Measurements from ENCODE around the gene VASH2. TPM values are rescaled to one million over a fixed set of nuclear protein-coding genes. Genes with fewer than 3 reads are reported as not detected.

VASH2 gene
- total and polyA plus RNA-seq, 2 of the 4 experiments (the other 2 are of a cell fraction), result 0.90 to 1.2 TPM

DNA sequence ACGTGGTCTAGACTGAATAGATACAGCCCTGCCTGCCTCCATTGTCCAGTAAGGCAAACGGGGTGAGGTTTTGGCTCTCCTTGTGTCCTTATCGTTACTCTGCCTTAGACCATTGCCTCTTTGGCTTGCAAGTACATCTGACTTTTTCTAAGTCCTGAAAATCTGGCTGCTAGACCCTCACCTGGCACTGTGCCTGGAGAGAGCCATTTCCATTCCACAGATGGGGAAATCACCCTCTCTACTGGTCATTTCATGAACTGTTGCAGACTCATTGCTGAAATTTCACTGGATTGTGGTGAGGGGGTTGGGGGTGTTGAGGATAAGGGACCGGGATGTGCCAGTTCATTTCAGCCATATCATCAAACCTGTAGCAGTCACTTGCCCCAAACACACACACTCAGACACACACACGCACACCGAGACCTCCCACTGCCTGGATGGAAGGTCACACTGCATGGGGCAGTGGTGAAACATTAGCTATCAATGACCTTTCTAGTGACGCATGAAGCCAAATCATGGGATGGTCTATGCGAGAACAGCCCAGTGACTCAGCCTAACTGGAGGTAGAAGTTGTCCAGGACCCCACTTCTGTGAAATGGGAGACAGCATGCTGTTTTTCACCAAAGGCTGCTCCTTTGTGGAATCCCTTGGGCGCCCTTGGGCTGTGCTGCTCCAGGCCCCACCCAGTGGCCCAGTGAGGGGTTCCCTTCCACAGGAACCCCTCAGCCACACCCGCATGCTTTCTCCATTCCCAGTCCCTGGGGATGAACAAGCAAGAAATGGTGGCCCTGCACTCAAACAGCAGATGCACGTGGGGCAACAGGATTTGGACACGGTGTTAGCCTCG, 34.9 kb upstream of the VASH2 start:
- no peak overlapping the region; the same call in 1 of the 2 replicates for H3K4me2 ChIP-seq (ENCODE audit: low read depth, low read length)
- no peak overlapping the region for H2AK5ac ChIP-seq (ENCODE audit: low read depth, low read length)
- H3K36me3 ChIP-seq (ENCODE audit: control insufficient read depth, insufficient read depth, low read length), result no peaks in the 10 kb centered on the region
- H3K9me3 ChIP-seq (ENCODE audit: control insufficient read depth, insufficient read depth, low read length), result no peaks in the 10 kb centered on the region
- 0 out of 2 replicates have a peak overlapping the region, but pooled peaks have one; percentile 48 for H2BK120ac ChIP-seq (ENCODE audit: low read depth, low read length)
- POLR2A ChIA-PET (ENCODE audit: unreplicated experiment), result interaction anchor here (0.5 kb wide), 1 partner anchor 143 kb away, joined by 3 read pairs; no protein-coding TSS in a partner anchor
- H3K4me3 ChIP-seq (ENCODE audit: insufficient read depth, low read depth, low read length), result no peak overlapping the region
- H3K18ac ChIP-seq (ENCODE audit: low read depth, low read length), result peak overlapping the region; percentile 5; the same call in 1 of the 2 replicates
- CTCF ChIA-PET, result interaction anchor here (0.5 kb wide), 1 partner anchor 117 kb away, joined by 3 read pairs; no protein-coding TSS in a partner anchor
- H3K56ac ChIP-seq (ENCODE audit: extremely low read depth, insufficient read depth, low read length), result no peak overlapping the region
- dilution Hi-C loops (cut with HindIII; ENCODE audit: low sequenced_read_pairs, unreplicated experiment), result no loop called here
- in situ Hi-C loops (cut with MboI; ENCODE audit: low sequenced_read_pairs), result no loop called here
- peak overlapping the region; percentile 12 to 47; a peak in 3 of 4 replicates for H4K8ac ChIP-seq (ENCODE audit: low read depth in 2 of 2, low read length in 2 of 2)
- peak overlapping the region; percentile 72 for H2AK9ac ChIP-seq (replicated peaks; ENCODE audit: low read depth, low read length, poor library complexity)
- DNase-seq (peak; percentile 87), ATAC-seq (ENCODE audit: low read depth) (peak; percentile 56)
- H2AFZ ChIP-seq (replicated peaks; ENCODE audit: low read length, poor library complexity), result peak overlapping the region; percentile 12
- peak overlapping the region; percentile 66; the same call in 1 of the 2 replicates for H3K14ac ChIP-seq (replicated peaks; ENCODE audit: low read depth, low read length)
- H2BK15ac ChIP-seq (ENCODE audit: low read depth, low read length), result peak overlapping the region; percentile 5; the same call in 1 of the 3 replicates
- H4K5ac ChIP-seq (ENCODE audit: low read depth, low read length), result peak overlapping the region; percentile 1; the same call in 1 of the 2 replicates
- H3K9ac ChIP-seq (ENCODE audit: low read depth, low read length), result no peak overlapping the region
- H3K27ac ChIP-seq (ENCODE audit: insufficient read depth, low read length), result no peak overlapping the region; the same call in 1 of the 2 replicates
- H3K79me1 ChIP-seq (ENCODE audit: low read depth in 1 of 2, low read length in 2 of 2), result no peaks in the 10 kb centered on the region
- H3K4ac ChIP-seq (ENCODE audit: low read depth, low read length), result 0 out of 2 replicates have a peak overlapping the region, but pooled peaks have one; percentile 3
- peak overlapping the region; percentile 59; the same call in 1 of the 2 replicates for H3K23ac ChIP-seq (ENCODE audit: low read depth, low read length)
- no peaks in the 10 kb centered on the region for H4K20me1 ChIP-seq (ENCODE audit: insufficient read depth, low read length)
- intact Hi-C loops (cut with micrococcal nuclease), result loop anchor here (2.0 kb wide), 1 partner anchor 251 kb away; no protein-coding TSS in a partner anchor
- H2BK20ac ChIP-seq (ENCODE audit: low read depth, low read length), result no peak overlapping the region
- H4K91ac ChIP-seq (ENCODE audit: insufficient read depth, low read depth, low read length), result peak overlapping the region; percentile 36; the same call in 1 of the 2 replicates
- H3K27me3 ChIP-seq (ENCODE audit: control insufficient read depth, insufficient read depth, low read length), result peaks cover 7% of the 10 kb centered on the region; the same call in 1 of the 2 replicates
- H3K9me1 ChIP-seq (ENCODE audit: insufficient read depth, low read length), result peaks cover 6% of the 10 kb centered on the region; the same call in 1 of the 2 replicates
- peaks cover 9% of the 10 kb centered on the region; the same call in 1 of the 2 replicates for H3K4me1 ChIP-seq (ENCODE audit: control insufficient read depth, insufficient read depth, low read length)
- 95% methylated on average over 4 of the region's 13 CpGs; no CpG with 5 or more reads in 1 of the 2 experiments for WGBS, 2 experiments (ENCODE audit: extremely low coverage in 2 of 2, insufficient read length in 1 of 2)
- no peak overlapping the region for H2BK5ac ChIP-seq (ENCODE audit: low read depth, low read length, poor library complexity, severe bottlenecking)
- no TSS peak for BruUV-seq (replicated peaks)
- TF ChIP-seq POLR2A (IDR thresholded peaks at IDR 0.05; ENCODE audit: low read depth, low read length) (no peak), FOS (IDR thresholded peaks at IDR 0.05; ENCODE audit: low read depth, low read length) (no peak), ELK1 (IDR thresholded peaks at IDR 0.05; ENCODE audit: borderline replicate concordance, low read depth, low read length) (no peak), USF2 (IDR thresholded peaks at IDR 0.05; ENCODE audit: low read depth, low read length) (no peak), MAZ (IDR thresholded peaks at IDR 0.05; ENCODE audit: borderline replicate concordance, low read depth, low read length) (no peak), RFX5 (IDR thresholded peaks at IDR 0.05; ENCODE audit: low read depth, low read length) (no peak), RAD21 (IDR thresholded peaks at IDR 0.05; ENCODE audit: low read length) (peak; percentile 46; the same call in 1 of the 2 replicates), RCOR1 (IDR thresholded peaks at IDR 0.05; ENCODE audit: insufficient replicate concordance, low read length) (no peak), MAFK (IDR thresholded peaks at IDR 0.05; ENCODE audit: low read depth, low read length) (no peak), MXI1 (IDR thresholded peaks at IDR 0.05; ENCODE audit: borderline replicate concordance, low read depth, low read length) (no peak), CHD1 (IDR thresholded peaks at IDR 0.05; ENCODE audit: low read depth, low read length) (no peak), SMC3 (IDR thresholded peaks at IDR 0.05; ENCODE audit: low read depth, low read length) (0 out of 2 replicates have a peak, but pooled peaks have one; percentile 21), BHLHE40 (IDR thresholded peaks at IDR 0.05; ENCODE audit: low read depth, low read length) (no peak), NFE2L2 (IDR thresholded peaks at IDR 0.05; ENCODE audit: low read depth, low read length) (peak; percentile 48; the same call in 1 of the 2 replicates), CEBPB (IDR thresholded peaks at IDR 0.05; ENCODE audit: low read depth, low read length) (peak; percentile 54; the same call in 1 of the 2 replicates)
